Fibroblast of lung (primary cell): ENCODE results near the gene PCDHB1. TPM values are rescaled to one million over a fixed set of nuclear protein-coding genes. Genes with fewer than 3 reads are reported as not detected.
"Not testable (repeated sequence)": the region's sequence is repeated elsewhere in the genome, so short reads cannot be mapped to it uniquely, and the experiment has no call there.

Experiments
- DNase-seq, 2 donors: peaks; one replicate each; pipeline versions ENCODE4 v3.0.0 to v3.0.0-alpha.2; 2010; ENCODE audit warnings: low read depth in 2 of 2
- H2AFZ ChIP-seq: 2 replicates; pipeline ENCODE4 v1.5.1; 2012; ENCODE audit warnings: low read length, control low read depth, inconsistent platforms
- H3K27ac ChIP-seq: 2 replicates; pipeline ENCODE4 v1.5.1; 2011; ENCODE audit warnings: low read length, control low read depth; ENCODE audit not compliant: insufficient read depth
- H3K27me3 ChIP-seq: 2 replicates; pipeline ENCODE4 v1.5.1; 2011; ENCODE audit warnings: mild to moderate bottlenecking, low read length; ENCODE audit not compliant: control insufficient read depth, insufficient read depth
- H3K36me3 ChIP-seq: 2 replicates; pipeline ENCODE4 v1.5.1; 2011; ENCODE audit warnings: low read length; ENCODE audit not compliant: control insufficient read depth, insufficient read depth
- H3K4me1 ChIP-seq: 2 replicates; pipeline ENCODE4 v1.5.1; 2011; ENCODE audit warnings: low read length; ENCODE audit not compliant: control insufficient read depth, insufficient read depth; ENCODE audit errors: extremely low read depth
- H3K4me2 ChIP-seq: 2 replicates; pipeline ENCODE4 v1.5.1; 2011; ENCODE audit warnings: low read length, control low read depth; ENCODE audit not compliant: insufficient read depth; ENCODE audit errors: extremely low read depth
- H3K4me3 ChIP-seq, 4 experiments: fragments of 200-600 bp in 1 of 4; sonication (generic) in 1 of 4; replicated peaks in 1 of 4; 2 replicates each; pipeline ENCODE4 v1.5.1; 2011 to 2016; ENCODE audit warnings: low read length in 4 of 4, low read depth in 3 of 4, mild to moderate bottlenecking in 3 of 4, control low read depth in 2 of 4, inconsistent platforms in 1 of 4, mixed read lengths in 1 of 4; ENCODE audit not compliant: insufficient read depth in 1 of 4; ENCODE audit errors: control extremely low read depth in 1 of 4
- H3K79me2 ChIP-seq: 2 replicates; pipeline ENCODE4 v1.5.1; 2012; ENCODE audit warnings: mild to moderate bottlenecking, low read length, inconsistent platforms; ENCODE audit not compliant: control insufficient read depth, insufficient read depth
- H3K9ac ChIP-seq: 2 replicates; pipeline ENCODE4 v1.5.1; 2011; ENCODE audit warnings: mild to moderate bottlenecking, low read length, control low read depth; ENCODE audit not compliant: insufficient read depth
- H3K9me3 ChIP-seq: 2 replicates; pipeline ENCODE4 v1.5.1; 2012; ENCODE audit warnings: low read depth, low read length; ENCODE audit not compliant: control insufficient read depth, insufficient read depth
- H4K20me1 ChIP-seq: 2 replicates; pipeline ENCODE4 v1.5.1; 2011; ENCODE audit warnings: low read length; ENCODE audit not compliant: control insufficient read depth, insufficient read depth; ENCODE audit errors: extremely low read depth
- EZH2 ChIP-seq: IDR thresholded peaks from 2 replicates; pipeline ENCODE4 v1.5.1; 2012; ENCODE audit warnings: low read length, control low read depth, mild to moderate bottlenecking; ENCODE audit errors: missing control alignments
- polyA plus RNA-seq, 2 donors: library from polyadenylated mRNA; depleted of rRNA in 1 of 2; stranded (reverse) in 1 of 2; unstranded in 1 of 2; fragments of >200 nt; gene quantifications; 2 replicates each; pipeline ENCODE4 v1.2.1, GENCODE V29; 2011 to 2012; ENCODE audit warnings: missing spikeins in 1 of 2
- total RNA-seq: library from RNA; depleted of rRNA; stranded (reverse); fragments of >200 nt; gene quantifications from 2 replicates; pipeline ENCODE4 v1.2.1, GENCODE V29; 2014
- TF ChIP-seq, protein P1 (sequence below), 2 donors: IDR thresholded peaks in 1 of 2; conservative IDR thresholded peaks in 1 of 2; 1 replicate in 1 of 2; 2 replicates in 1 of 2; pipeline ENCODE4 v1.5.1; 2011 to 2012; ENCODE audit warnings: low read length in 2 of 2, control low read depth in 1 of 2, inconsistent platforms in 1 of 2, low read depth in 1 of 2, mild to moderate bottlenecking in 1 of 2

The PCDHB1 gene
- total and polyA plus RNA-seq, 2 donors (not counting 1 experiment from before 2014, with no cell fraction given) = not detected

DNA sequence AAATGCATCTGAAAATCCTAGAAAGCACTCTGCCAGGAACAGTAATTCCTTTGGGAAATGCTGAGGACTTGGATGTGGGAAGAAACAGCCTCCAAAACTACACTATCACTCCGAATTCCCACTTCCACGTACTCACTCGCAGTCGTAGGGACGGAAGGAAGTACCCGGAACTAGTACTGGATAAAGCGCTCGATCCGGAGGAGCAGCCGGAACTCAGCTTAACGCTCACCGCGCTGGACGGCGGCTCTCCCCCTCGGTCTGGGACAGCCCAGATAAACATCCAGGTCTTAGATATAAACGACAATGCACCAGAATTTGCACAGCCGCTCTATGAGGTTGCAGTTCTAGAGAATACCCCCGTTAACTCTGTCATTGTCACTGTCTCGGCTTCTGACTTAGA, 49.9 kb downstream of the PCDHB1 start:
- Histone ChIP-seq H3K9me3 (no peaks in the 10 kb centered on the region), H3K36me3 (no peaks in the 10 kb centered on the region), H3K27ac (no peak overlapping the region), H3K4me3 (peak overlapping the region in 2 of 4 experiments; percentile 7 to 32), H2AFZ (no peak overlapping the region), H3K9ac (no peak overlapping the region), H3K4me1 (no peaks in the 10 kb centered on the region), H3K27me3 (no peaks in the 10 kb centered on the region), H3K4me2 (no peak overlapping the region), H3K79me2 (no peaks in the 10 kb centered on the region), H4K20me1 (no peaks in the 10 kb centered on the region)
- TF ChIP-seq EZH2 = no peak
- TF ChIP-seq, protein P1, sequence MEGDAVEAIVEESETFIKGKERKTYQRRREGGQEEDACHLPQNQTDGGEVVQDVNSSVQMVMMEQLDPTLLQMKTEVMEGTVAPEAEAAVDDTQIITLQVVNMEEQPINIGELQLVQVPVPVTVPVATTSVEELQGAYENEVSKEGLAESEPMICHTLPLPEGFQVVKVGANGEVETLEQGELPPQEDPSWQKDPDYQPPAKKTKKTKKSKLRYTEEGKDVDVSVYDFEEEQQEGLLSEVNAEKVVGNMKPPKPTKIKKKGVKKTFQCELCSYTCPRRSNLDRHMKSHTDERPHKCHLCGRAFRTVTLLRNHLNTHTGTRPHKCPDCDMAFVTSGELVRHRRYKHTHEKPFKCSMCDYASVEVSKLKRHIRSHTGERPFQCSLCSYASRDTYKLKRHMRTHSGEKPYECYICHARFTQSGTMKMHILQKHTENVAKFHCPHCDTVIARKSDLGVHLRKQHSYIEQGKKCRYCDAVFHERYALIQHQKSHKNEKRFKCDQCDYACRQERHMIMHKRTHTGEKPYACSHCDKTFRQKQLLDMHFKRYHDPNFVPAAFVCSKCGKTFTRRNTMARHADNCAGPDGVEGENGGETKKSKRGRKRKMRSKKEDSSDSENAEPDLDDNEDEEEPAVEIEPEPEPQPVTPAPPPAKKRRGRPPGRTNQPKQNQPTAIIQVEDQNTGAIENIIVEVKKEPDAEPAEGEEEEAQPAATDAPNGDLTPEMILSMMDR (conservative IDR thresholded peaks at IDR 0.05 in 1 of 2, IDR thresholded peaks at IDR 0.05 in 1 of 2; ENCODE audit: low read depth in 1 of 2, low read length in 2 of 2) = no peak
- DNase-seq = no peak

DNA sequence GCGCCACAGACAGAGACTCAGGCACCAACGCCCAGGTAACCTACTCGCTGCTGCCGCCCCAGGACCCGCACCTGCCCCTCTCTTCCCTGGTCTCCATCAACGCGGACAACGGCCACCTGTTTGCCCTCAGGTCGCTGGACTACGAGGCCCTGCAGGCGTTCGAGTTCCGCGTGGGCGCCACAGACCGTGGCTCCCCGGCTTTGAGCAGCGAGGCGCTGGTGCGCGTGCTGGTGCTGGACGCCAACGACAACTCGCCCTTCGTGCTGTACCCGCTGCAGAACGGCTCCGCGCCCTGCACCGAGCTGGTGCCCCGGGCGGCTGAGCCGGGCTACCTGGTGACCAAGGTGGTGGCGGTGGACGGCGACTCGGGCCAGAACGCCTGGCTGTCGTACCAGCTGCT, 50.9 kb downstream of the PCDHB1 start:
- H2AFZ ChIP-seq, H3K4me1 ChIP-seq, H4K20me1 ChIP-seq, H3K27ac ChIP-seq, H3K9ac ChIP-seq, H3K36me3 ChIP-seq, H3K4me2 ChIP-seq, H3K79me2 ChIP-seq, H3K27me3 ChIP-seq, DNase-seq, H3K4me3 ChIP-seq, H3K9me3 ChIP-seq: not testable (repeated sequence)

DNA sequence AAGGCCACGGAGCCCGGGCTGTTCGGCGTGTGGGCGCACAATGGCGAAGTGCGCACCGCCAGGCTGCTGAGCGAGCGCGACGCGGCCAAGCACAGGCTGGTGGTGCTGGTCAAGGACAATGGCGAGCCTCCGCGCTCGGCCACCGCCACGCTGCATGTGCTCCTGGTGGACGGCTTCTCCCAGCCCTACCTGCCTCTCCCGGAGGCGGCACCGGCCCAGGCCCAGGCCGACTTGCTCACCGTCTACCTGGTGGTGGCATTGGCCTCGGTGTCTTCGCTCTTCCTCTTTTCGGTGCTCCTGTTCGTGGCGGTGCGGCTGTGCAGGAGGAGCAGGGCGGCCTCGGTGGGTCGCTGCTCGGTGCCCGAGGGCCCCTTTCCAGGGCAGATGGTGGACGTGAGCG, 51.3 kb downstream of the PCDHB1 start:
- H3K79me2 ChIP-seq, H3K36me3 ChIP-seq, H3K4me1 ChIP-seq, H4K20me1 ChIP-seq, H3K4me2 ChIP-seq, DNase-seq, H3K27ac ChIP-seq, H3K9me3 ChIP-seq, H3K9ac ChIP-seq, H3K27me3 ChIP-seq, H3K4me3 ChIP-seq, H2AFZ ChIP-seq: not testable (repeated sequence)

DNA sequence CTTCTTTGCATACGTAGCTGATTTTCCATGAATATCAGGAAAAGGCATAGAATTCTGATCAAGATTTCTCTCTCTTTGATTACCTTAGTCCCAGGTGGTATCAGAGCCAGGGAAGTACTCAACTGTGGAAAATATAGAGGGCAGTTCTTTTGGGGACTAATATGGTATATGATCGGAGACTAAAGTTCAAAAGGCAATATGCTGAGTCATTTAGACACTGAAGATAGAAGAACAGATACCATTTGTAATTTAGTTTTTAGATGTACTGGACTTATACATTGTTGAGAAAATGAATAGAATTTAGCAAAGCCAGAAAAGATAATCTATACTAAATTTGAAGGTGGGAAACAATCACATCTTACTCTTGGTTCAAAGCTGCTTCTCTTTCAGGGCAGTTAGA, 54.2 kb downstream of the PCDHB1 start:
- H3K36me3 ChIP-seq = no peaks in the 10 kb centered on the region
- no peak overlapping the region for H2AFZ ChIP-seq
- no peak for TF ChIP-seq EZH2
- TF ChIP-seq, protein P1 (conservative IDR thresholded peaks at IDR 0.05 in 1 of 2, IDR thresholded peaks at IDR 0.05 in 1 of 2; ENCODE audit: low read depth in 1 of 2, low read length in 2 of 2) = no peak
- H3K9ac ChIP-seq = no peak overlapping the region
- H3K4me2 ChIP-seq = no peak overlapping the region
- no peaks in the 10 kb centered on the region for H3K4me1 ChIP-seq
- H3K4me3 ChIP-seq = no peak overlapping the region
- no peak overlapping the region for H3K27ac ChIP-seq
- no peaks in the 10 kb centered on the region for H3K79me2 ChIP-seq
- H3K9me3 ChIP-seq = no peaks in the 10 kb centered on the region
- H3K27me3 ChIP-seq = no peaks in the 10 kb centered on the region
- no peaks in the 10 kb centered on the region for H4K20me1 ChIP-seq
- no peak for DNase-seq

Other genes starting within 250 kb of the PCDHB1 start
- 0.51 and 1.2 TPM in 2 replicates for gene PCDHA4, start 244.3 kb upstream of the PCDHB1 start, total RNA-seq
- 0.05 and 0.42 TPM in 2 replicates for gene PCDHA4, start 244.3 kb upstream of the PCDHB1 start, polyA plus RNA-seq
- gene PCDHA5, start 229.8 kb upstream of the PCDHB1 start, total RNA-seq = 0.33 TPM in 1 of 2 replicates, not detected in the other
- 0.01 and 0.24 TPM in 2 replicates for gene PCDHA5, start 229.8 kb upstream of the PCDHB1 start, polyA plus RNA-seq
- 0.51 and 3.6 TPM in 2 replicates for gene PCDHA6, start 223.4 kb upstream of the PCDHB1 start, total RNA-seq
- 0.11 and 2.8 TPM in 2 replicates for gene PCDHA6, start 223.4 kb upstream of the PCDHB1 start, polyA plus RNA-seq
- 0.26 and 2.1 TPM in 2 replicates for gene PCDHA7, start 217.1 kb upstream of the PCDHB1 start, total RNA-seq
- gene PCDHA7, start 217.1 kb upstream of the PCDHB1 start, polyA plus RNA-seq = 0.10 and 2.5 TPM in 2 replicates
- under 0.01 and 0.33 TPM in 2 replicates for gene PCDHA8, start 210.2 kb upstream of the PCDHB1 start, total RNA-seq
- 0.01 and 0.33 TPM in 2 replicates for gene PCDHA8, start 210.2 kb upstream of the PCDHB1 start, polyA plus RNA-seq
- 0.26 and 0.33 TPM in 2 replicates for gene PCDHA9, start 203.0 kb upstream of the PCDHB1 start, total RNA-seq
- 0.03 TPM in 1 of 2 replicates, not detected in the other for gene PCDHA9, start 203.0 kb upstream of the PCDHB1 start, polyA plus RNA-seq
- 0.26 and 0.66 TPM in 2 replicates for gene PCDHA10, start 195.5 kb upstream of the PCDHB1 start, total RNA-seq
- 0.09 and 2.0 TPM in 2 replicates for gene PCDHA10, start 195.5 kb upstream of the PCDHB1 start, polyA plus RNA-seq
- 0.51 and 0.66 TPM in 2 replicates for gene PCDHA11, start 182.4 kb upstream of the PCDHB1 start, total RNA-seq
- 0.15 TPM in 1 of 2 replicates, not detected in the other for gene PCDHA11, start 182.4 kb upstream of the PCDHB1 start, polyA plus RNA-seq
- 0.26 and 0.50 TPM in 2 replicates for gene PCDHA12, start 176.1 kb upstream of the PCDHB1 start, total RNA-seq
- not detected in 2 replicates for gene PCDHA12, start 176.1 kb upstream of the PCDHB1 start, polyA plus RNA-seq
- gene PCDHA13, start 169.2 kb upstream of the PCDHB1 start, total RNA-seq = under 0.01 and 0.33 TPM in 2 replicates
- gene PCDHA13, start 169.2 kb upstream of the PCDHB1 start, polyA plus RNA-seq = 0.02 TPM in 1 of 2 replicates, not detected in the other
- gene PCDHAC1, start 125.1 kb upstream of the PCDHB1 start, total RNA-seq = 0.51 and 0.66 TPM in 2 replicates
- 0.01 and 0.14 TPM in 2 replicates for gene PCDHAC1, start 125.1 kb upstream of the PCDHB1 start, polyA plus RNA-seq
- gene PCDHAC2, start 84.9 kb upstream of the PCDHB1 start, total RNA-seq = 1.7 and 2.6 TPM in 2 replicates
- 0.03 and 0.48 TPM in 2 replicates for gene PCDHAC2, start 84.9 kb upstream of the PCDHB1 start, polyA plus RNA-seq
- gene PCDHB2, start 43.2 kb downstream of the PCDHB1 start, total RNA-seq = 1.8 and 4.6 TPM in 2 replicates
- 0.91 and 3.1 TPM in 2 replicates for gene PCDHB2, start 43.2 kb downstream of the PCDHB1 start, polyA plus RNA-seq
- 0.77 and 1.7 TPM in 2 replicates for gene PCDHB3, start 49.1 kb downstream of the PCDHB1 start, total RNA-seq
- 0.35 and 2.3 TPM in 2 replicates for gene PCDHB3, start 49.1 kb downstream of the PCDHB1 start, polyA plus RNA-seq
- 0.50 and 0.51 TPM in 2 replicates for gene PCDHB4, start 70.4 kb downstream of the PCDHB1 start, total RNA-seq
- 0.08 and 0.27 TPM in 2 replicates for gene PCDHB4, start 70.4 kb downstream of the PCDHB1 start, polyA plus RNA-seq
- gene PCDHB5, start 83.8 kb downstream of the PCDHB1 start, total RNA-seq = 1.8 and 2.8 TPM in 2 replicates
- 0.60 and 1.1 TPM in 2 replicates for gene PCDHB5, start 83.8 kb downstream of the PCDHB1 start, polyA plus RNA-seq
- gene PCDHB6, start 98.7 kb downstream of the PCDHB1 start, total RNA-seq = 0.26 and 0.33 TPM in 2 replicates
- gene PCDHB6, start 98.7 kb downstream of the PCDHB1 start, polyA plus RNA-seq = 0.07 and 0.42 TPM in 2 replicates
- 1.0 and 1.5 TPM in 2 replicates for gene PCDHB7, start 121.3 kb downstream of the PCDHB1 start, total RNA-seq
- 0.28 and 0.61 TPM in 2 replicates for gene PCDHB7, start 121.3 kb downstream of the PCDHB1 start, polyA plus RNA-seq
- gene PCDHB8, start 126.4 kb downstream of the PCDHB1 start, total RNA-seq = 0.26 and 1.3 TPM in 2 replicates
- 0.05 and 0.42 TPM in 2 replicates for gene PCDHB8, start 126.4 kb downstream of the PCDHB1 start, polyA plus RNA-seq
- gene PCDHB16, start 131.0 kb downstream of the PCDHB1 start, total RNA-seq = 0.51 and 1.5 TPM in 2 replicates
- 0.54 and 1.5 TPM in 2 replicates for gene PCDHB16, start 131.0 kb downstream of the PCDHB1 start, polyA plus RNA-seq
- 0.26 and 0.99 TPM in 2 replicates for gene PCDHB9, start 135.8 kb downstream of the PCDHB1 start, total RNA-seq
- 0.27 and 0.82 TPM in 2 replicates for gene PCDHB9, start 135.8 kb downstream of the PCDHB1 start, polyA plus RNA-seq
- gene PCDHB10, start 141.0 kb downstream of the PCDHB1 start, total RNA-seq = 0.77 and 2.0 TPM in 2 replicates
- 0.28 and 0.78 TPM in 2 replicates for gene PCDHB10, start 141.0 kb downstream of the PCDHB1 start, polyA plus RNA-seq
- 0.77 and 1.7 TPM in 2 replicates for gene PCDHB11, start 148.3 kb downstream of the PCDHB1 start, total RNA-seq
- gene PCDHB11, start 148.3 kb downstream of the PCDHB1 start, polyA plus RNA-seq = 0.11 and 0.36 TPM in 2 replicates
- gene PCDHB12, start 157.3 kb downstream of the PCDHB1 start, total RNA-seq = 0.26 and 0.66 TPM in 2 replicates
- gene PCDHB12, start 157.3 kb downstream of the PCDHB1 start, polyA plus RNA-seq = 0.02 and 0.27 TPM in 2 replicates
- gene PCDHB13, start 162.5 kb downstream of the PCDHB1 start, total RNA-seq = 0.26 and 1.5 TPM in 2 replicates
- 0.24 and 0.62 TPM in 2 replicates for gene PCDHB13, start 162.5 kb downstream of the PCDHB1 start, polyA plus RNA-seq
- 0.77 and 1.7 TPM in 2 replicates for gene PCDHB14, start 172.0 kb downstream of the PCDHB1 start, total RNA-seq
- 0.18 and 0.86 TPM in 2 replicates for gene PCDHB14, start 172.0 kb downstream of the PCDHB1 start, polyA plus RNA-seq
- gene PCDHB15, start 194.0 kb downstream of the PCDHB1 start, total RNA-seq = 0.77 and 1.8 TPM in 2 replicates
- gene PCDHB15, start 194.0 kb downstream of the PCDHB1 start, polyA plus RNA-seq = 0.12 and 0.31 TPM in 2 replicates